Esophagus muscularis mucosa (tissue), 4 donors: ENCODE results near the gene ZFP36. TPM values are rescaled to one million over a fixed set of nuclear protein-coding genes. Genes with fewer than 3 reads are reported as not detected.

ENCODE experiments used
- DNase-seq: peaks from one replicate; pipeline ENCODE4 v3.0.0-alpha.2; 2017; ENCODE audit errors: extremely low spot score
- H3K27ac ChIP-seq, 4 donors: fragments of 200-600 bp; sonication (generic); replicated peaks in 1 of 4; 1 replicate in 3 of 4; 2 replicates in 1 of 4; pipeline ENCODE4 v1.5.1; 2016 to 2019; ENCODE audit warnings: mild to moderate bottlenecking in 1 of 4
- H3K27me3 ChIP-seq, 4 donors: fragments of 200-600 bp; sonication (generic); one replicate each; pipeline versions ENCODE4 v1.5.1 to v1.6.0; 2016 to 2019
- H3K36me3 ChIP-seq, 4 donors: fragments of 200-600 bp; sonication (generic); one replicate each; pipeline ENCODE4 v1.5.1; 2016 to 2019
- H3K4me1 ChIP-seq, 4 donors: fragments of 200-600 bp; sonication (generic); one replicate each; pipeline ENCODE4 v1.5.1; 2016 to 2019
- H3K4me3 ChIP-seq, 4 donors: fragments of 200-600 bp; sonication (generic); 1 replicate in 2 of 4; 2 replicates in 2 of 4; pipeline ENCODE4 v1.5.1; 2016 to 2019; ENCODE audit warnings: mild to moderate bottlenecking in 4 of 4, moderate library complexity in 1 of 4
- H3K9me3 ChIP-seq, 4 donors: fragments of 200-600 bp; sonication (generic); 1 replicate in 3 of 4; 2 replicates in 1 of 4; pipeline ENCODE4 v1.5.1; 2016 to 2019
- CTCF ChIP-seq, 3 experiments: fragments of 200-600 bp in 2 of 3; fragments of 450-650 bp in 1 of 3; sonication (generic) in 2 of 3; IDR thresholded peaks; one replicate each; pipeline ENCODE4 v1.5.1; 2017 to 2019; ENCODE audit warnings: antibody characterized with exemption in 3 of 3, mild to moderate bottlenecking in 2 of 3, moderate library complexity in 1 of 3
- EP300 ChIP-seq: sonication (generic); formaldehyde crosslinking; IDR thresholded peaks from one replicate; pipeline ENCODE4 v1.6.1; 2017; ENCODE audit warnings: antibody characterized with exemption
- POLR2A ChIP-seq: fragments of 450-650 bp; IDR thresholded peaks from one replicate; pipeline ENCODE4 v1.6.1; 2017; ENCODE audit warnings: antibody characterized with exemption, moderate library complexity, mild to moderate bottlenecking, low read depth
- POLR2AphosphoS5 ChIP-seq, 2 donors: sonication (generic); formaldehyde crosslinking; IDR thresholded peaks; one replicate each; pipeline ENCODE4 v1.6.1; 2017; ENCODE audit warnings: antibody characterized with exemption in 2 of 2
- WGBS: methylation state at CpG from one replicate; pipeline ENCODE4 v1.1.5; 2018; 5-methylcytosine and 5-hydroxymethylcytosine counted together
- intact Hi-C: fragments of 100-400 bp; cut with DNase I; formaldehyde crosslinking; loops from one replicate; pipeline ENCODE4 v1.15.1; 2023
- total RNA-seq, 4 donors: library from RNA; depleted of rRNA; stranded (reverse); fragments of >200 nt; gene quantifications; one replicate each; pipeline versions ENCODE4 v1.1.0 to v1.2.1, GENCODE V29; 2016

ZFP36 gene
- total RNA-seq, 4 donors from 2014 or later: 135 to 577 (median 196) TPM

- Histone ChIP-seq H3K4me3 (peak overlapping the region in 1 of 4 donors; percentile 12), H3K36me3 (peaks cover 28 to 43% (median 37%) of the 10 kb centered on the region in 4 donors), H3K27me3 (no peaks in the 10 kb centered on the region), H3K9me3 (no peaks in the 10 kb centered on the region), H3K4me1 (peaks cover 39 to 61% (median 57%) of the 10 kb centered on the region in 4 donors), H3K27ac (peak overlapping the region; percentile 66 to 88 (median 75))
- TF ChIP-seq POLR2A: no peak
- TF ChIP-seq EP300: peak; percentile 52
- TF ChIP-seq POLR2AphosphoS5 (IDR thresholded peaks at IDR 0.05): peak; percentile 62 to 63
- no peak for TF ChIP-seq CTCF (IDR thresholded peaks at IDR 0.05)
- 72% methylated on average over 25 of the region's 25 CpGs for WGBS
- intact Hi-C loops: no loop called here
- DNase-seq: no peak
Observed at GRCh38 chr19:39430675-39431593, 24.3 kb downstream of the ZFP36 start.

- WGBS: 95% methylated on average over 8 of the region's 8 CpGs
- no peak for DNase-seq
- H3K9me3 ChIP-seq: no peaks in the 10 kb centered on the region
- H3K4me3 ChIP-seq: no peak overlapping the region
- intact Hi-C loops: no loop called here
- TF ChIP-seq CTCF (IDR thresholded peaks at IDR 0.05): no peak
- TF ChIP-seq POLR2AphosphoS5 (IDR thresholded peaks at IDR 0.05): no peak
- no peak for TF ChIP-seq EP300
- TF ChIP-seq POLR2A: no peak
- H3K27me3 ChIP-seq: no peaks in the 10 kb centered on the region
- peaks cover 28 to 43% (median 37%) of the 10 kb centered on the region in 4 donors for H3K36me3 ChIP-seq
- peaks cover 47 to 65% (median 63%) of the 10 kb centered on the region in 4 donors for H3K4me1 ChIP-seq
- H3K27ac ChIP-seq: no peak overlapping the region
Observed at GRCh38 chr19:39432677-39433025, 26.0 kb downstream of the ZFP36 start.

DNA sequence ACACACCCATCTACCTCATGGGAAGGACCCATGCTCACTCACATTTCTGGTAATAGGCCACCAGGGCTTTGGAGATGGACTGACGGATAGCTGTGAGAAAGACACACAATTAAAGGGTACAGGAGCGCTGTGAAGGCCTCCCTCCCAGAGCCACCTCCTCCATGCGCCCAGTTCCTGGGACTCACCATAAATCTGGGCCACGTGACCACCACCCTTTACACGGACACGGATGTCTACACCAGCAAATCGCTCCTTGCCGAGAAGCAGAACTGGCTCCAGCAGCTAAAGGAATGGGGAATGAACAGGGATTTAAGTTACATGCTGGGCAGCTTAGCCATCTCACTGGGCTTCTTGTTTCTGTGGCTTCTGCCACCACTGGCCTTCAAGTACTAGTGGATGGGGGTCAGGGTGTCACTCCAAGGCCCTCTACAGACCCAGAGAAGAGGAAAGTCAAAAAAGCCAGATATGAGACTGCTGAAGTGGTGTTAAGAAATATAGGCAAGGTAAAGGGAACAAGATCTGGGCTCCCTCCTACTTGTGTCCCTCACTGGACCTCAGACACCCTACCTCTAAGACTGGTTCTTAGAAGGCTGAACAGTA is 26.9 kb downstream of the ZFP36 start:
- Histone ChIP-seq H3K4me3 (no peak overlapping the region), H3K36me3 (peaks cover 28 to 43% (median 37%) of the 10 kb centered on the region in 4 donors), H3K27me3 (no peaks in the 10 kb centered on the region), H3K9me3 (no peaks in the 10 kb centered on the region), H3K27ac (peak overlapping the region in 3 of 4 donors; percentile 8 to 95 (median 24)), H3K4me1 (peaks cover 38 to 56% (median 54%) of the 10 kb centered on the region in 4 donors)
- DNase-seq: no peak
- intact Hi-C loops: no loop called here
- 95% methylated on average over 8 of the region's 8 CpGs for WGBS
- TF ChIP-seq POLR2AphosphoS5 (IDR thresholded peaks at IDR 0.05): no peak
- TF ChIP-seq POLR2A: no peak
- no peak for TF ChIP-seq CTCF (IDR thresholded peaks at IDR 0.05)
- no peak for TF ChIP-seq EP300

DNA sequence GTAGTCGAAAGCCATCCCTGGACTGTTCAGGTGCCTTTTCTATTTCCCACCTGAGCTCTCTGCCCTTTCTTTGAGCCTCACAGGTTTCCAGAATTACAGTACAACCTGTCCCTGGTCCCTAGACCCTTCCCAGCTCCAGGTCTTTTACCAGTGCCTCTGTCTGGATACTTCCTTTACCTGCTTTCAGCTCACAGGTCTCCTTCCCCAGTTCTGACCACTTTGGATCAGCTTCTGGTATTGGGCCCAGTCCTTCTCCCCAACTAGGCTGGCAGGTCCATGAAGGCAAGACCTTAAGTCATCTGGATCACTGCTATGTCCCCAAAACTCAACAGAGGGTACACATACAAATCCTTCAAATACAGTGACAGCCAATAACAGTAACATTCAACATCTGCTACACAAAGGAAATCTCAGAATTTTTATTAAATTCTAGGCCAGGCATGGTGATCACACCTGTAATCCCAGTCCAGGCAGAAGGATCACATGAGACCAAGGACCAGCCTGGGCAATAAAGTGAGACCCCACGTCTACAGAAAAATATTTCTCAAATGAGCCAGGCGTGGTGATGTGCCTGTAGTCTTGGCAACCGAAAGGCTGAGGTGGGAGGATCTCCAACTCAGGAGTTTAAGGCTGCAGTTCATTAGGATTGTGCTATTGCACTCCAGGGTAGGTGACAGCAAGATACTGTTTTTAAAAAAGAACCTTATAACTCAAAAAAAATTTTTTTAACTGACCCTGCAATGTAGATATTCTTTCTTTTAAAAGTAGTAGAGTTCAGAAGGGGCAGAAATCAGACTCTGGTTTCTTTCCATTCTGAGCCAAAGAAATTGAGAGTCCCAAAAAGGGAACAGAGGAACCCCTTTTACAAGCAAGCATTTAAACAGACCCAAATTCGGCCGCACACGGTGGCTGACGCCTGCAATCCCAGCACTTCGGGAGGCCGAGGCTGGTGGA is 27.8 kb downstream of the ZFP36 start:
- intact Hi-C loops: no loop called here
- H3K27ac ChIP-seq: peak overlapping the region; percentile 24 to 95 (median 84)
- peak overlapping the region; percentile 76 to 84 (median 82) for H3K4me3 ChIP-seq
- no peaks in the 10 kb centered on the region for H3K9me3 ChIP-seq
- 51% methylated on average over 10 of the region's 10 CpGs for WGBS
- DNase-seq: no peak
- TF ChIP-seq POLR2AphosphoS5 (IDR thresholded peaks at IDR 0.05): no peak
- TF ChIP-seq EP300: no peak
- TF ChIP-seq POLR2A: no peak
- peaks cover 28 to 43% (median 37%) of the 10 kb centered on the region in 4 donors for H3K36me3 ChIP-seq
- peaks cover 30 to 48% (median 46%) of the 10 kb centered on the region in 4 donors for H3K4me1 ChIP-seq
- no peaks in the 10 kb centered on the region for H3K27me3 ChIP-seq
